ENCODE results near the gene SLC9A9. TPM values are rescaled to one million over a fixed set of nuclear protein-coding genes. Genes with fewer than 3 reads are reported as not detected.
A peak's percentile ranks its signal among the peaks of the same experiment; 100 is the strongest.

Gene SLC9A9
- total and polyA plus RNA-seq, 10 of the 15 experiments (the other 5 are each of a cell fraction or from before 2014, with no cell fraction given), result 3.5 to 14.2 (median 9.3) TPM

DNA sequence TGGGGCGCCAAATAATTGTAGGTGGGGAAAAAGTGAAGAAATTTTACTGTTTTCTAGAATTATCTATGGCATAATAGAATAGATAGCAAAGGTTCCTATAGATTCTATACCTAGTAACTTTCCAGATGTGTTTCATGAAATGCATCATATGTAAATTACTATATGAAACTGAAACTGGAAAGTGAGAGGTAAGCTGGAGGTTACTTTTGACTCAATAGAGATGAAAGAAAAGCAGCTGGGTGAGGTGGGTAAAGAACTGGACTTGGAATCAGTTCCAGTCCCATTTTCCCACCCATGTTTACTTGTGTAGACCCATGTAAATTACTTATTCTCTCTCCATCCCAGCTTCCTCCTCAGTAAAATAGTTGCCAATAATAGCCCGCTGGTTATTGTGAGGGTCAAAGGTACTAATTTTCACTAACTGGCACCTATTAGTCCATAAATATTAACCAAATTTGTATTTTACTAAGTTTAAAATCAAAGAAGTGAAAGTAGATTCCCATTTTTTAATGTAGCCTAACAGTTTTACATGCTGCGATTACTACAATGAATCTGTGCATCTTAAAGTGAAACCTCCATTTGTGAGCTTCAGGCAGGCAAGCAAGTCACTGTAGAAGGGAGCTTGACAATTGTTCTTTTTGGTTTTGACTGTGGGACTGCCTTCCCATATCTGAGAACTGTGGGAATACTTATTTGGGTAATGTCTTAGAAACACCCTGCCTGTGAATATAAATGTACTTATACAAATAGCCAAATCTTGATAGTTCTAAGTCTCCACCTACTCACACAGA is 312.1 kb downstream of the SLC9A9 start (continued):
- TF ChIP-seq HDAC6 (IDR thresholded peaks at IDR 0.05; ENCODE audit: unreplicated experiment), result no peak
- TF ChIP-seq, protein P1, sequence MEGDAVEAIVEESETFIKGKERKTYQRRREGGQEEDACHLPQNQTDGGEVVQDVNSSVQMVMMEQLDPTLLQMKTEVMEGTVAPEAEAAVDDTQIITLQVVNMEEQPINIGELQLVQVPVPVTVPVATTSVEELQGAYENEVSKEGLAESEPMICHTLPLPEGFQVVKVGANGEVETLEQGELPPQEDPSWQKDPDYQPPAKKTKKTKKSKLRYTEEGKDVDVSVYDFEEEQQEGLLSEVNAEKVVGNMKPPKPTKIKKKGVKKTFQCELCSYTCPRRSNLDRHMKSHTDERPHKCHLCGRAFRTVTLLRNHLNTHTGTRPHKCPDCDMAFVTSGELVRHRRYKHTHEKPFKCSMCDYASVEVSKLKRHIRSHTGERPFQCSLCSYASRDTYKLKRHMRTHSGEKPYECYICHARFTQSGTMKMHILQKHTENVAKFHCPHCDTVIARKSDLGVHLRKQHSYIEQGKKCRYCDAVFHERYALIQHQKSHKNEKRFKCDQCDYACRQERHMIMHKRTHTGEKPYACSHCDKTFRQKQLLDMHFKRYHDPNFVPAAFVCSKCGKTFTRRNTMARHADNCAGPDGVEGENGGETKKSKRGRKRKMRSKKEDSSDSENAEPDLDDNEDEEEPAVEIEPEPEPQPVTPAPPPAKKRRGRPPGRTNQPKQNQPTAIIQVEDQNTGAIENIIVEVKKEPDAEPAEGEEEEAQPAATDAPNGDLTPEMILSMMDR (IDR thresholded peaks at IDR 0.05 in 2 of 3, conservative IDR thresholded peaks at IDR 0.05 in 1 of 3; ENCODE audit: control insufficient read depth in 2 of 3, extremely low read depth in 1 of 3, insufficient read depth in 1 of 3, low read depth in 3 of 3, low read length in 3 of 3), result no peak
- no peak for TF ChIP-seq CEBPZ (IDR thresholded peaks at IDR 0.05; ENCODE audit: low read depth, low read length)
- TF ChIP-seq RUNX3 (IDR thresholded peaks at IDR 0.05; ENCODE audit: low read length), result peak; percentile 81
- no peak for TF ChIP-seq CBX3 (IDR thresholded peaks at IDR 0.05; ENCODE audit: borderline replicate concordance, low read depth)
- TF ChIP-seq KLF5 (IDR thresholded peaks at IDR 0.05; ENCODE audit: partially characterized antibody), result no peak
- no peak for TF ChIP-seq JUND (IDR thresholded peaks at IDR 0.05; ENCODE audit: low read depth, low read length)
- TF ChIP-seq ZNF217 (IDR thresholded peaks at IDR 0.05), result peak; percentile 97
- TF ChIP-seq, protein P2, sequence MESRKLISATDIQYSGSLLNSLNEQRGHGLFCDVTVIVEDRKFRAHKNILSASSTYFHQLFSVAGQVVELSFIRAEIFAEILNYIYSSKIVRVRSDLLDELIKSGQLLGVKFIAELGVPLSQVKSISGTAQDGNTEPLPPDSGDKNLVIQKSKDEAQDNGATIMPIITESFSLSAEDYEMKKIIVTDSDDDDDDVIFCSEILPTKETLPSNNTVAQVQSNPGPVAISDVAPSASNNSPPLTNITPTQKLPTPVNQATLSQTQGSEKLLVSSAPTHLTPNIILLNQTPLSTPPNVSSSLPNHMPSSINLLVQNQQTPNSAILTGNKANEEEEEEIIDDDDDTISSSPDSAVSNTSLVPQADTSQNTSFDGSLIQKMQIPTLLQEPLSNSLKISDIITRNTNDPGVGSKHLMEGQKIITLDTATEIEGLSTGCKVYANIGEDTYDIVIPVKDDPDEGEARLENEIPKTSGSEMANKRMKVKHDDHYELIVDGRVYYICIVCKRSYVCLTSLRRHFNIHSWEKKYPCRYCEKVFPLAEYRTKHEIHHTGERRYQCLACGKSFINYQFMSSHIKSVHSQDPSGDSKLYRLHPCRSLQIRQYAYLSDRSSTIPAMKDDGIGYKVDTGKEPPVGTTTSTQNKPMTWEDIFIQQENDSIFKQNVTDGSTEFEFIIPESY (IDR thresholded peaks at IDR 0.05), result no peak
- no peak for TF ChIP-seq RBBP5 (conservative IDR thresholded peaks at IDR 0.05)
- TF ChIP-seq, protein P3, sequence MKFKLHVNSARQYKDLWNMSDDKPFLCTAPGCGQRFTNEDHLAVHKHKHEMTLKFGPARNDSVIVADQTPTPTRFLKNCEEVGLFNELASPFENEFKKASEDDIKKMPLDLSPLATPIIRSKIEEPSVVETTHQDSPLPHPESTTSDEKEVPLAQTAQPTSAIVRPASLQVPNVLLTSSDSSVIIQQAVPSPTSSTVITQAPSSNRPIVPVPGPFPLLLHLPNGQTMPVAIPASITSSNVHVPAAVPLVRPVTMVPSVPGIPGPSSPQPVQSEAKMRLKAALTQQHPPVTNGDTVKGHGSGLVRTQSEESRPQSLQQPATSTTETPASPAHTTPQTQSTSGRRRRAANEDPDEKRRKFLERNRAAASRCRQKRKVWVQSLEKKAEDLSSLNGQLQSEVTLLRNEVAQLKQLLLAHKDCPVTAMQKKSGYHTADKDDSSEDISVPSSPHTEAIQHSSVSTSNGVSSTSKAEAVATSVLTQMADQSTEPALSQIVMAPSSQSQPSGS (IDR thresholded peaks at IDR 0.05; ENCODE audit: low read length), result peak; percentile 89
- peak; percentile 64 for TF ChIP-seq MEF2B (IDR thresholded peaks at IDR 0.05; ENCODE audit: partially characterized antibody, poor library complexity, severe bottlenecking)
- no peak for TF ChIP-seq CBFB (IDR thresholded peaks at IDR 0.05; ENCODE audit: low read depth)
- peak in 1 of 2 experiments; percentile 75; a peak in 2 of 4 replicates for TF ChIP-seq ETV6 (conservative IDR thresholded peaks at IDR 0.05 in 1 of 2, IDR thresholded peaks at IDR 0.05 in 1 of 2; ENCODE audit: borderline replicate concordance in 1 of 2, low read depth in 1 of 2)
- TF ChIP-seq CREM (IDR thresholded peaks at IDR 0.05; ENCODE audit: low read depth), result peak; percentile 82
- TF ChIP-seq ELK1 (IDR thresholded peaks at IDR 0.05; ENCODE audit: low read depth, low read length), result no peak
- no peak for TF ChIP-seq SP1 (IDR thresholded peaks at IDR 0.05; ENCODE audit: low read depth, low read length)
- no peak for TF ChIP-seq MYB (IDR thresholded peaks at IDR 0.05; ENCODE audit: borderline replicate concordance, low read depth, low read length)
- TF ChIP-seq BHLHE40 (IDR thresholded peaks at IDR 0.05; ENCODE audit: borderline replicate concordance in 1 of 2, low read depth in 2 of 2, low read length in 1 of 2), result no peak
